GOT3 (cell line): ENCODE measurements around the gene MAPKAPK2.
"Not testable (repeated sequence)": the region's sequence is repeated elsewhere in the genome, so short reads cannot be mapped to it uniquely, and the experiment has no call there.

ENCODE experiments used
- DNase-seq: peaks from one replicate; lab custom pipeline; 2025; ENCODE audit warnings: mixed read lengths; lab: John Stamatoyannopoulos, UW

MAPKAPK2 gene

DNA sequence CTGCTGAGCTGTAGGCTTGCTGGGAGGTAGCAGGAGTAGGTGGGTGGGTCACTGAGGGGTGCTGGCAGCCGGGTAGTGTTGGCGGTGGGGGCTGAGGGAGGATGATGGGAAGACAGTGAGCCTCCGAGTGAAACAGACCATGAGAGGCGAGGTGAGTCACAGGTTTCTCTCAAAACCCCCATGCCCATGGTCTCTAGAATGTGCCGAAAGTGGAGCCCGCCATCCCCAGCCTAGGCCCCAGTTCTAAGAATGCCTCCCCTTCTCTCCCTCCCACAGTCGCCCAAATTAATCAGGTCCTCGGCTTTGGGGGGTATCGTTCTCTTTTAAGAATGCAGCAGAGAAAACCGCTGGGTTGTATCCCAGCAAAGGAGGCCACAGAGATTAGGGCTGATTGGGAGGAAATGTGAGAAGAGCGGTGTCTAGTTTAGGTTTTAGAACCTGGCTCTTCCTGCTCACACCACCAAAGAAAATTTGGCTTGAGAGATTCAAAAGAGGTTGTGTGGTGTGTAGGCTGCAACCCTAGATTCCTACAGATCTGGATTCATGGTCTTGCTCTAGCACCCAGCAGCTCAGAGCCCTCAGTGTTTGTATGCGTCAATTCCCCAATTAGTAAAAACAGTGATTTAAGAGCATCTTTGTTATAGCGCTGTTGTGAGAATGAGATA is 58.1 kb downstream of the MAPKAPK2 start:
- DNase-seq = no peak

DNA sequence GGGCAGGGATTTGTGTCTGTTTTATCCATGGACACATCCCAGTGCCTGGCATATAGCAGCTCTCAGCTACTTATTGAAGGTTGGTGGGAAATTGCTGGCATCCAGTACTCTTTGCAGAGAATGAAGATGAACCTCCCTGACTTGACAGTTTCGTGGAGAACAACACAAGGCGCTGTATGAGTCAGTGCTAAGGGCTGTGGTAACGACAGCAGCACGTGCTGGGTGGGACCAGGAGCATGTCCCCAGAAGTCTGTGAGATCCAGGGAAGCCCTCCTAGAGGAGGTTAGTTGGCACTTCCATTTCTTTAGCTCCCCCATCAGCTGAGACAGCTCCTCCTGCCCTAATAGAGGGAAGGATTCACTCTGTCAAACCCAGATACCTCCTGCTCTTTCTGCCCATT is 60.0 kb downstream of the MAPKAPK2 start:
- DNase-seq = no peak

DNA sequence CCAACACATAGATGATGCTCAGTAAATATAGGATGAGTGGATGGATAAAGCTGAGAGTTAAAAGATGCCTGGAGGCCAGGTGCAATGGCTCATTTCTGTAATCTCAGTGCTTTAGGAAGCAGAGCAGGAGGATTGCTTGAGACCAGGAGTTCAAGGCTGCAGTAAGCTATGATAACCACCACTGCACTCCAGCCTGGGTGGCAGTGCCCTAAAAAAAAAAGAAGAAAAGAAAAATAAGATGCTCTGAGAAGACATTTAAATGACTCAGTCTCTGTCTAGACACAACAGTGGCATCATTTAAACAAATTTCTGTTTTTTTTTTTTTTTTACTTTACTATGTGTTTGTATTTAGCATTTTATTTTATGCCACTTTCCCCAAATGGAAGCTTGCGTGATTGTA is 60.6 kb downstream of the MAPKAPK2 start:
- DNase-seq = no peak

DNA sequence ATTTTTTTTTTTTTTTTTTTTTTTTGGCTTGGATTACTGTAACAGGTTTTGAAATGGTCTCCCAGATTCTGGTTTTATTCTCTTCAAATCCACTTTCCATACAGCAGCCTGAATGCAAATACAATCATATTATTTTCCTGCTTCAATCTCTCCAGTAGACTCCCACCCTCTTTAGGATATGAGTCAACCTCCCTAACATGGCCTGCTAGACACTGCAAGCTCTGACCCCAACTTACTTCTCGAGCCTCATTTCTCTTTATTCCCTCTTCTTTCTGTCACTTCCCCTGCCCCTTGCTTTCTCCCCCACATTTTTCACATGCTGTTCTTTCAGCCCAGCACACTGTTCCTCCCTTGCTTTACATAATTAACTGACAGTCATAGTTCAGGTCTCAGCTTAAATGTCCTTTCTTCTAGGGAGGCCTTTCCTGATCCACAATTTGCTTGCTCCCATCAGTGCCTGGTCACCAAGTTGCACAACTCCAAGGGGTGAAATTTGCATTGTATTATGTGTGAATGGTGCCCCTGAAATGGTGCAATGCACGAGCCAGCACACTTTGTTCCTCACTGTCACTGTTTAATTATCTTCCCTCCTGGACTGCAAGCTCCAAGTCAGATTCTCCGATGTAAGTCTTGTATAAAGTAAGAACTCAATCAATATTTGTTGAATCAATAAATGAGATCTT is 63.8 kb downstream of the MAPKAPK2 start:
- DNase-seq = no peak

DNA sequence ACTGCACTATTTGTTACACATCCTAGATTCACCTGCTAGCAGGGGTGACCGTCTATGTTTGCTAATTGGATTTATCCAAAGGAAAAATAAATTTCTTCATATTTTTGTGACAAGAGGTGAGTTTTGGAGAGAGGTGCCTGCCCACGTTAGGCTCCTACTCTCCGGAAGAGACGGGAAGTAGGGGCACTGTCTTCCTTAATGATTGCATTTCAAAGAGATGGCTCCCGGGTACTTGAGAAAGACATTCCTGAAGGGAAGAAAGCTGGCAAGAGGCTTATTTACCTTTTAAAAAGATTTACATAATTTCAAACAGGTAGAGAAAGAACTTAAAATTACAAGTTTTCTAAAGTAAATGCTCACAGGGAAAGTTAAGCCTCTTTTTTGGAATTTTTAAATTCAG is 67.2 kb downstream of the MAPKAPK2 start:
- DNase-seq = no peak

DNA sequence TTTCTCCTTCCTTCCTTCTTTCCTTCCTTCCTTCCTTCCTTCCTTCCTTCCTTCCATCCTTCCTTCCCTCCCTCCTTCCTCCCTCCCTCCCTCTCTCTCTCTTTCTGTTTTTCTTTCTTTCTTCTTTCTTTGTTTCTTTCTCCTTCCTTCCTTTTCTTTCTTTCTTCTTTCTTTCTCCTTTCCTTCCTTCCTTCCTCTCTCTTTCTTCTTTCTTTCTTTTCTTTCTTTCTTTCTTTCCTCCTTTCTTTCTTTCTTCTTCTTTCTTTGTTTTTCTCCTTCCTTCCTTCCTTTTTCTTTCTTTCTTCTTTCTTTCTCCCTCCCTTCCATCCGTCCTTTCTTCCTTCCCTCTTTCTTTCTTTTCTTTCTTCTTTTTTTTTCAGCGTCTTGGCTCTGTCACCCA is 67.8 kb downstream of the MAPKAPK2 start:
- DNase-seq = no peak

DNA sequence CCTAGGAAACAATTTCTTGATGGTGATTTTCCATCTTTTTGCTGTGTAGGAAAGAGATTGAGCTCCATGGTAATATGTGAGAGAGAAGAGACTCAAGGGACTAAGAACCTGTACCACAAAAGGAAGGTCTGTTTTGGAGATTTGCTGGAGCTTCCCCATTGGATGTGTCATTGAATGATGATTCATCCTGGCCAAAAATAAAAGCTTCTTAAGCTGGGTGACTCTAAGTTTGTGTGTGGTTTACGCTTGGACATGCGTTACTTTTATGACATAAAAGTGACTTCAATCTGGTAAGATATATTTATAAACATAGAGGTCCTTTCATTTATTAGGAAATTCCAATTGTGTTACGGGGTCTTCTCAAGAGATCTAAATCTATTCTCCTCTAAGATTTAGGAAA is 68.4 kb downstream of the MAPKAPK2 start:
- no peak for DNase-seq

DNA sequence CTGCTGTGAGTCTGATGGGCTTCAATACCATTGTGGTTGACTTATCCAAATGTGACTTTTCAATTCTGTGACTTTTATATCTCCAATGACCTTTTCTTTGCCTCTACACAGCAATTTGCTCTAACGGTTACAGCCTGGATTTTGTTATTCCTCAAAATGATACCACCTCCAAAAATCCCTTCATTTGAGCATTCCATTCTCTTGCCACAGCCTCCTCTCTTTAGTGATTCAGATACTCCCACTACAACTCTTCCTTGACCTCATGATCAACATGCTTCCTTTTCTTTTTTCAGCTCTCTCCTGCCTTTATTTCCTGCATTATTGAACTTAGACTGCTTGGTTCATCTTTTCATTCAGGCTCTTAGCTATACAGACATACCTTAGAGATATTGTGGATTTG is 69.3 kb downstream of the MAPKAPK2 start:
- DNase-seq = no peak

DNA sequence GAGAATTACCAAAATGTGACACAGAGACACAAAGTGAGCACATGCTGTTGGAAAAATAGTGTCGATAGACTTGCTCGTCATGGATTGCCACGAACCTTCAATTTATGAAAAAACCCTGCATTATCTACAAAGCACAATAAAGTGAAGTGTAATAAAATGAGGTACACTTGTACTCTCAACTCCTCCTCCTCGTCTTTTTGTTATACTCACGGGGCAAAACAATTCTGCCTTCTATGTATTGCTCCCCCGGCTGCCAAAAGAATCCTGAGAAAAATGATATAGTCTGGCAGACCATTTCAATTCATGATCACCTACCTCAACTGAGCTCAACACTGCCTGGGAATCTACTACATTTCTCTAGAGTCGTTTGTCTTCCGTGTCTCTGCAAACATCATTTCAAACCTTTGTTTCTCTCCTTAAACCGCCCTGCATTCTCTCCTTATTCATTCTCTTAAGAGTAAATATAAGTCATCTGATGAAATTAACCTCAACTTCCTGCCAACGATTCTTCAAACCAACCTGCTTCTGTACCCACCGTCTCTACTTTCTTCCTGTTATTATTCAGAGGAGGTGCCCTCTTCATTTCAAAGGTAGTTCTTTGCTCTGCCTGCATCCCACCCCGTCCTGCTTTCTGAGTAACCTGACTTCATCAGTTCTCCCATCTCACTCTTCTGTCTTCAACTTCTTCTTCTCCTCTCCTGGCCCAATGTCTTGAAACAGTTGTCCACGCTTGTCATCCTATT is 73.0 kb downstream of the MAPKAPK2 start:
- no peak for DNase-seq

DNA sequence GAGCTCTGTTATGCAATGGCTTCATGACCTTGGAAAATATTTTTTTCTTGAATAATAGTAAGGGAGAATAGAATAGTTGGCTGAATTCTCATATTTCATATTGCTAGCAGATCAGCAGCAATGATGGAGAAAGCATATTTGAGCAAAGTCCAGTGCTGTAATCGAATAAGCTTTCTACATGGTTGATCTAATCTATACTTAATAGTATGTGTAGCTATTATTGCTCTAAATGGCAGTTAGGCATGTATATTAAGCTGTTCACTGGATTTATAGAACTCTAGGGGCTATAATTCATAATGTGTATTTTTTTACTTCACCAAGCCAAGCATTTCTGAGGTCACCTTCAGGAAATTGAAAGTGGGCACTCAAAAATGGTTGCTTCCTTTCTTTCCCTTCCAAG is 75.9 kb downstream of the MAPKAPK2 start:
- no peak for DNase-seq

DNA sequence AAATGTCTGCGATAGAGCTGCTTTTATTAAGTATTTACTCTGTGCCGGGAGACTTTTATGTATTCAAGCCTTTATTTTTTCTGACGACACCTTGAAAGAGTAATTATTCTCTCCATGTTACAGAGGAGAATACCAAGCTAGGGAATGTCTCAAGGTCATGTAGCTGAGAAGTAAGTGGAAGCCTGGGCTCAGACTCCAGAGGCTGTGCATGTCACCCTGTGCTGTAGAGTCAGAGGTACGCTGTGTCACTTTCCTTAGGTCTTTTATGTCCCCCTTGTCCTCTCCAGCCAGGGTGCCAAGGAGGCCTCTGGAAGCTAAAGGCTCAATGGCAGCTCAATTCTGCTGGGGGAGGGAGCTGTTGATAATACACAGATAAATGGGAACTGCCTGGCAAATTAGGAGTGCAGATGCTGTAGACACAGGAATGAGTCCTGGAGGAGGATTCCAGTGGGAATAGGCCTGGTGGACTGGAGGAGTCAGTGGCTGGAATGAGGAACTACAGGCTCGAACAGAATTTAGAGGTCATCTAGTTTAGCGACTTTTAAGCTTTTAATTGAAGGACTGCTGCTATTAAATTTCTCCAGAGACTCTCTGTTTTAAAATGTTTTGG is 76.6 kb downstream of the MAPKAPK2 start:
- no peak for DNase-seq

DNA sequence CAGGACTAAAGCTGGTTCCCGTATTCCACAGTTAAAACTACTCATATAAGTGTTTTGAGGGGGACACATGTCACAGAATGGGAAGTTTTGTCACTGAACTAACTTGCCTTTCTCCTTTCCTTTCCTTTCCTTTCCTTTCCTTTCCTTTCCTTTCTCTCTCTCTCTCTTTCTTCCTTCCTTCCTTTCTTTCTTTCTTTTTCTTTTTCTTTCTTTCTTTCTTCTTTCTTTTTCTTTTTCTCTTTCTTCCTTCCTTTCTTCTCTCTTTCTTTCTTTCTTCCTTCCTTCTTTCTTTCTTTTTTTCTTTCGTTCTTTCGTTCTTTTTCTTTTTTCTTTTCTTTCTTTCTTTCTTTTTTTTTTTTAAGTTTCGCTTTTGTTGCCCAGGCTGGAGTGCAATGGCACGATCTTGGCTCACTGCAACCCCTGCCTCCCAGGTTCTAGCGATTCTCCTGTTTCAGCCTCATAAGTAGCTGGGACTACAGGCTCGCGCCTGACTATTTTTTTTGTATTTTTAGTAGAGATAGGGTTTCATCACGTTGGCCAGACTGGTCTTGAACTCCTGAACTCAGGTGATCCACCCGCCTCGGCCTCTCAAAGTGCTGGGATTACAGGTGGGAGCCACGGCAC is 78.1 kb downstream of the MAPKAPK2 start:
- not testable (repeated sequence) for DNase-seq

DNA sequence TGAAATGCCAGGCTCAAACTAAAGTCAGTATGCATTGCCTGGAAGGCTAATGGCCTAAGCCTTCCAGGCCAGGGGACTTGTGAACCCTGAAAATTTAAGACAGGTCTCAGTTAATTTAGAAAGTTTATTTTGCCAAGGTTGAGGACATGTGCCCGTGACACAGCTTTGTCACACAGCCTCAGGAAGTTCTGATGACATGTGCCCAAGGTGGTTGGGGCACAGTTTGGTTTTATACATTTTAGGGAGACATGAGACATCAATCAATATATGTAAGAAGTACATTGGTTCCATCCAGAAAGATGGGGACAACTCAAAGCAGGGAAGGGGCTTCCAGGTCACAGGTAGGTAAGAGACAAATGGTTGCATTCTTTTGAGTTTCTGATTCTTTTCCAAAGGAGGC is 81.1 kb downstream of the MAPKAPK2 start:
- DNase-seq = not testable (repeated sequence)

DNA sequence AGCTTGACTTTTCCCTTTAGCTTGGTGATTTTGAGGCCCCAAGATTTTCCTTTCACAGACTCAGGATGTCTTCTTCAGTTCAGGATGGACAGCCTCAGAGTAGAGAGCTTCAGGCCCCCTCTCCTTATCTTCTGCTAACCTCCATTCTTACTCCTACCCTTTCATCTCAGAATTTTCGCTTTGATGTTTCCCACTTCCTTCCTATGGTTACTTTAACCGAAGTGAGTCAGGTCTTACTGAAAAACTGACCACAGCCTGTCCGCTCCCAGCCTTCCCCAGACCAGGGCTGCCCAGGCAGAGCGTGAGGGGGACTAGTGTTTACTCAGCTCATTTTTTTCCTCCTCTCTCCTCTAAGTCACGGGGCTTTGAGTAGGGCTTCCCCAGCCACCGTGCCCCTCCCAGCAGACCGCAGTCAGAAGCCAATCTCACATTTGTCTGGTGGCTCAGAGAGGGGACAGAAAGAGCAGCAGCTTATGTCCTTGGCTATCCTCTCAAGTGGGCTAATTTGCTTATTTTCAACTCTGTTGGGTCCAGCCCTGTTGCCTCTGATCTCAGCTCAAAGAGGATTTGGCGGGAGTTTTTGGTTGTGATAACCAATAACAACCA is 81.6 kb downstream of the MAPKAPK2 start:
- no peak for DNase-seq

DNA sequence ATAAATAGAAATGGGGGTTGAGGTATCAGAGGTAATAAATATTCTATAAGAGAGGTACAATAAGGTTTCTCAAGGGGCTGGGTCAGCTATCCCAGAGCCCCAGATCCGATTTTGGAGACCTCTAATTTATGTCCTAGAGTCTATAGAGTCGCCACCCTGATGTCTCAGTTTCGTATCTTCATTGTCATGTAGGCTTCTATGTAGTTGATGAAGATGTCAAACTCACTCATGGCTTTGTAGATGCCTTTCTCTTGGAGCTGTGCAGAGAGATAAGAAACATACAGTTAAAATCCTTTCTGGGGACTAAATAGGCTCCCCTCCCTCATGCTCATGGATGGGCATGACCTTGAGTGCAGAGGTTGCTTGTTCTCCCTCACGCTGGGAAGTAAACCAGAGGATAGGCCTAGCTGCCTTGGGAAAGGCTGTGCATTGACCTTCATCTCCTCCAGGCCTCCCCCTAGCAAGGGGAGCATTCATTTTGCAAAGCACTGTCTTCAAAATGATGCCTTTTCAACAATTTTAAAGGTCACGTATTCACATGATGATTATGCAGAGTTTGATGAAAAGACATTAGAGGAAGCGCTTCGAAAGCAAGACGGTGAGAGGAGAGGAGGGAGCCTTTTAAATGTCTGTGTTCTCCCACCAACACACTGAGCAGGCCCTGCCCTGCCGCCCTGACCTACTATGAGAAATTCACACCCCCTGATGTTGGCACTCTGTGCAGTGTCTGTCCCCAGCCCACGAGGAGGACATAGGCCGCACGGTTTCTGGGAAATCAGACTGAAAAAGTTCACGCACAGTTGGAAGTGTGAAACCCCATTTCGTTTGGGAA is 84.0 kb downstream of the MAPKAPK2 start:
- DNase-seq = no peak

DNA sequence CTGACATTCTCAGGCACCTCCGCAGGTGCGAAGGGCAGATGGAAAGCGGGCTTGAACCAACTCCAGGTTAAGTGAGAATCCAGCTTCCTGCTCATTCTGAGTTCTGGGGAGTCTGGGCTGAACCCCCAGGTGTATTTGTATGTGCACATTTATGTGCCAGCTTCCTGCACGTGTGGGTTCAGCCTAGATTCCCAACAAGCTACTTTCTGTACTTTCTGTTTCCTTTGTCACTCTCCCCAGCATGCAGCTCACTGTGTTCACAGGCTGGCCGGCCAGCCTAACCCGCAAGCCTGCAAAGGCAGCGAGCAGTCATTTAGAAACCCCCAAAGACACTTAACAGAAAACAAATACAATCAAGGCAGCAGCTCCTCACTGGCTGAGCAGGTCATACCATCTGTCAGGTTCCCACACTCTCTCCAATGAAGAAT is 84.6 kb downstream of the MAPKAPK2 start:
- no peak for DNase-seq

DNA sequence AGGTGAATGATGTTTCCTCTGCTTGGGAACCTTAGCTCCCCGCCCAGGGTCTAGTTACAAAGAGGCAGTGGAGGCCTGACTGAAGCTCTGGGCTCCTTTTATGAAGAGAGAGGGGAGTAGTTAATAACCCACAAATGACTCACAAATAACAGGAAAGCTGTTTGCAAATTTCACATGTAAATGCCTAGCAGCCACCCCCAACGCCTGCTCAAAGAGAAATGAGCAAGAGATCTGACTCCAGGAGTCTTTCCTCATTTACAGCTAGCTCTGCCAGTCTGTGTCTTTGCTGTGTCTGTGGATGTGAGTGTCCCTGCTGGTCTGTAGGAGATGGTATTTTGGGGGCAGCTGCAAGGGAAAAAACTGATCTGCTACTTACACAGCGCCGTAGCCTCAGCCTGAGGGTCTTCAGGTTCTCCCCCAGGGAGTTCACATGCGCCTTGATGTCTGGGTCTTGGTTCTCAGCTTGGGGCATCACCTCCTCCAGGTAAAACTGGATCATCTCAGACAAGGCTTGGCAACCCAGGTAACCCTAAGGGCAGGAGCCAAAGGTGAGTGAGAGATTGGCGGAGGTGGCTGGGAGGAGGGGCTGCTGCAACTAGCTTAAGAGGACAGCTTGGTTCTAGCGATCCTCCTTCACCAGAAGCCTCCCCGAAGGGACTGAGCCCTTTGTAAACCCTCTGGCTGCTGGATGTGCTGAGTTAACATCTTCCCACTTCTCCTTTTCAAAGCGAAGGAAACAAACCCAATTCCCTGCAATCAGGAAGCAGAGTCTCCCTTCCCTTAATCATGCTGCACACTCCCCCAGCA is 86.0 kb downstream of the MAPKAPK2 start, which contains the start of gene IL19:
TSS of gene IL19 (plus strand) at position 243 of the 807 bp plus-strand sequence. CDS start 65,890 bp downstream, outside the sequence.
- DNase-seq = no peak

DNA sequence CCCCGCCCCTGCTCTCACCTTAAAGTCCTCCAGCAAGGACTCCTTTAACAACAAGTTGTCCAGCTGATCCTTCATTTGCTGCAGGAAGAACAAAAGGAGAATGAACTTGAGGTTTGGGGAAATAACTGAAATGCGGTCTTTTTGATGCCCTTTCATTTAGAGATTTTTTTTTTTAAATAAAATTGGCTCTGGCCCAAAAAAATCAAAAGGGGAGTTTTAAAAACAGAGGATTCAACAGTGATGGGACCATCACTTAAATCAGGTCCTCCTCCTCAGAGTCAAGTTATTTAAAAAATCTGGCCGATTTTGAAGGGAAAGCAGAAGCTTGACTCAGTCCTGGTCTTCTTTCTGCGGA is 86.6 kb downstream of the MAPKAPK2 start:
- no peak for DNase-seq

DNA sequence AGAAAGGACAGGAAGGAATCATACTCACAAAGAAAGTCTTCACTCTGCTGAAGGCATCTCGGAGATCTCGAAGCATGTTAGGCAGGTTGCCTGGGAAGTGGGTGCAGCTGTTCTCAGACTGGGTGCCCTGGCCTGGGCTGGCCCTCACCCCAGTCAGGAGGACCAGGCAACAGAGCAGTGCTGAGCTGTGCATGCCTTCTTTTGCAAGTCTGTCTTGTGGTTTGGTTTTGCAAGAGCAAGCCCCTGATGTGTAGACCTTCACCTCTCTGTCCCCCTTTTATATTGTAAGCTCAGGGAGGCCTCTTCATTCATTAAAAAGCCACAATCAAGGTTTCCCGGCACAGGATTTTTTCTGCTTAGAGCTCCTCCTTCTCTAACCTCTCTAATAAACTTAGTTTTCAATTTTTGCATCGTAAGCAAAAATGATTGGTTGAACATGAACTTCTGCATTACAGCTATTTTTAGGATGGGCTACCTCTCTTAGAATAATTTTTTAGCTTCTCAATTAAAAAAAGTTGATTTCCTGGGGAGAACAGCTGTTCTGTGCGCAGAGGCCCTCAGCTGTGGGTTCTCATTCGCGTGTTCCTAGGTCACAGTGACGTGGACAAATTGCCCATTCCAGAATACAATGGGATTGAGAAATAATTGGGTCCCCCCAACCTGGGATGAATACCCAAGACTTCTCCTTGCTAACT is 87.7 kb downstream of the MAPKAPK2 start, which contains the start of gene IL10:
TSS of gene IL10 (minus strand) at position 252 of the 695 bp plus-strand sequence. CDS start at position 193, 59 bp downstream.
- no peak for DNase-seq
